Endothelial cell (in vitro differentiated cells): ENCODE data around the gene MTPN. TPM values are rescaled to one million over a fixed set of nuclear protein-coding genes. Genes with fewer than 3 reads are reported as not detected.

ENCODE experiments used
- DNase-seq: peaks from one replicate; pipeline ENCODE4 v3.0.0; 2021; ENCODE audit warnings: low spot score
- H3K27ac Mint-ChIP-seq: one replicate; pipeline ENCODE4 v1.8.0; 2021; ENCODE audit warnings: mixed read lengths, inconsistent platforms; ENCODE audit not compliant: unreplicated experiment
- H3K27me3 Mint-ChIP-seq: one replicate; pipeline ENCODE4 v1.8.0; 2021; ENCODE audit warnings: mild to moderate bottlenecking, moderate library complexity, mixed read lengths, inconsistent platforms; ENCODE audit not compliant: unreplicated experiment
- H3K36me3 Mint-ChIP-seq: one replicate; pipeline ENCODE4 v1.8.0; 2021; ENCODE audit warnings: mild to moderate bottlenecking, low read depth, mixed read lengths, inconsistent platforms; ENCODE audit not compliant: unreplicated experiment
- H3K4me1 Mint-ChIP-seq: one replicate; pipeline ENCODE4 v1.8.0; 2021; ENCODE audit warnings: mild to moderate bottlenecking, mixed read lengths, inconsistent platforms; ENCODE audit not compliant: unreplicated experiment
- H3K4me3 Mint-ChIP-seq: one replicate; pipeline ENCODE4 v1.8.0; 2021; ENCODE audit warnings: mild to moderate bottlenecking, mixed read lengths, inconsistent platforms; ENCODE audit not compliant: unreplicated experiment
- H3K9me3 Mint-ChIP-seq: one replicate; pipeline ENCODE4 v1.8.0; 2021; ENCODE audit warnings: mixed read lengths, inconsistent platforms; ENCODE audit not compliant: unreplicated experiment
- total RNA-seq: library from RNA; stranded (reverse); fragmentation: NEBNext Ultra II Directional; extraction: Animal tissue kit (Norgen Biotek cat#: 25700); gene quantifications from one replicate; pipeline ENCODE4 v1.2.1, GENCODE V29; 2021; ENCODE audit not compliant: unreplicated experiment
- TF ChIP-seq, protein P1 (sequence below): fragments of 200-600 bp; sonication (generic); IDR thresholded peaks from one replicate; pipeline ENCODE4 v1.5.0; 2021; ENCODE audit warnings: antibody characterized with exemption; ENCODE audit not compliant: unreplicated experiment

Gene MTPN
- total RNA-seq, 1 donor from 2014 or later: 183 TPM

DNA sequence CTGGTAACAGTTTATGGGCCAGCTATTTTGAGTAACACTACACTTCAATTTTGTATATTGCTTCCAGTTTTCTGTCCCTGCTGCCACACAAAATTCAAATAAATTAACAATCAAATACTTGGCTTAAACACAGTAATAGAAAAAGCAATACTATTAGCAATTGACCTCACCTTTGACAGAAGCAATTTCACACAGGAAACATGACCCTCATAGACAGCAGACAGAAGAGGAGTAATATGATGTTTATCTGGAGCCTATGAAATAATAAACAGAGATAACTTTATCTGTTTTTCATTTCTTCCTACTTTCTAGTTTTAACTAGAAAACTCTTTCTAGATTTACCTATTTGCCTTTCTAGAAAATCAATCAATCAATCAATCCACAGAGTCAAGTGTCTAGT is 26.7 kb downstream of the MTPN start:
- DNase-seq: no peak
- Mint-ChIP-seq H3K9me3 (no peaks in the 10 kb centered on the region), H3K4me3 (no peak overlapping the region), H3K27me3 (peaks cover 2% of the 10 kb centered on the region), H3K36me3 (peaks cover 10% of the 10 kb centered on the region), H3K27ac (no peak overlapping the region), H3K4me1 (peaks cover 12% of the 10 kb centered on the region)
- TF ChIP-seq, protein P1, sequence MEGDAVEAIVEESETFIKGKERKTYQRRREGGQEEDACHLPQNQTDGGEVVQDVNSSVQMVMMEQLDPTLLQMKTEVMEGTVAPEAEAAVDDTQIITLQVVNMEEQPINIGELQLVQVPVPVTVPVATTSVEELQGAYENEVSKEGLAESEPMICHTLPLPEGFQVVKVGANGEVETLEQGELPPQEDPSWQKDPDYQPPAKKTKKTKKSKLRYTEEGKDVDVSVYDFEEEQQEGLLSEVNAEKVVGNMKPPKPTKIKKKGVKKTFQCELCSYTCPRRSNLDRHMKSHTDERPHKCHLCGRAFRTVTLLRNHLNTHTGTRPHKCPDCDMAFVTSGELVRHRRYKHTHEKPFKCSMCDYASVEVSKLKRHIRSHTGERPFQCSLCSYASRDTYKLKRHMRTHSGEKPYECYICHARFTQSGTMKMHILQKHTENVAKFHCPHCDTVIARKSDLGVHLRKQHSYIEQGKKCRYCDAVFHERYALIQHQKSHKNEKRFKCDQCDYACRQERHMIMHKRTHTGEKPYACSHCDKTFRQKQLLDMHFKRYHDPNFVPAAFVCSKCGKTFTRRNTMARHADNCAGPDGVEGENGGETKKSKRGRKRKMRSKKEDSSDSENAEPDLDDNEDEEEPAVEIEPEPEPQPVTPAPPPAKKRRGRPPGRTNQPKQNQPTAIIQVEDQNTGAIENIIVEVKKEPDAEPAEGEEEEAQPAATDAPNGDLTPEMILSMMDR: no peak

- H3K4me1 Mint-ChIP-seq: peaks cover 11% of the 10 kb centered on the region
- no peak overlapping the region for H3K27ac Mint-ChIP-seq
Measured at GRCh38 chr7:135946289-135947055, 30.7 kb downstream of the MTPN start.

DNA sequence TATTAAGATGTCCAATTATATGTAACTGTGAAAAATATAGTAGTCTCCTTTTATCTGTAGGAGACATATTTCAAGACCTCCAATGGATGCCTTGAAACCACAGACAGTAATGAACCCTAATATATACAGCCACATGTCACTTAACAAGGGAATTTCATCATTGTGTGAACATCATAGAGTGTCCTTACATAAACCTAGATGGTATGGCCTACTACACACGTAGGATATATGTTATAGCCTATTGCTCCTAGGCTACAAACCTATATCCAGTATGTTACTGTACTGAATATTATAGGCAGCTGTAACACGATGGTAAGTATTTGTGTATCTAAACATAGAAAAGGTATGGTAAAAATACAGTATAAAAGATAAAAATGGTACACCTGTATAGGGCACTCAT is 32.4 kb downstream of the MTPN start:
- Mint-ChIP-seq H3K4me1 (peaks cover 10% of the 10 kb centered on the region), H3K27me3 (peaks cover 1% of the 10 kb centered on the region), H3K27ac (no peak overlapping the region), H3K9me3 (no peaks in the 10 kb centered on the region), H3K36me3 (peaks cover 10% of the 10 kb centered on the region), H3K4me3 (no peak overlapping the region)
- DNase-seq: no peak
- TF ChIP-seq, protein P1: no peak

More at GRCh38 chr7:135946289-135947055, 30.7 kb downstream of the MTPN start:
- peaks cover 1% of the 10 kb centered on the region for H3K27me3 Mint-ChIP-seq
- DNase-seq: no peak
- H3K36me3 Mint-ChIP-seq: peaks cover 10% of the 10 kb centered on the region
- no peak overlapping the region for H3K4me3 Mint-ChIP-seq
- TF ChIP-seq, protein P1: no peak
- H3K9me3 Mint-ChIP-seq: no peaks in the 10 kb centered on the region

GRCh38 chr7:135943134-135943879 is 33.9 kb downstream of the MTPN start:
- TF ChIP-seq, protein P1: no peak
- Mint-ChIP-seq H3K27ac (no peak overlapping the region), H3K36me3 (peaks cover 7% of the 10 kb centered on the region), H3K4me3 (no peak overlapping the region), H3K4me1 (peaks cover 10% of the 10 kb centered on the region), H3K9me3 (no peaks in the 10 kb centered on the region), H3K27me3 (peaks cover 1% of the 10 kb centered on the region)
- no peak for DNase-seq

GRCh38 chr7:135942614-135943013 is 34.5 kb downstream of the MTPN start:
- Mint-ChIP-seq H3K4me1 (peaks cover 9% of the 10 kb centered on the region), H3K36me3 (peaks cover 7% of the 10 kb centered on the region), H3K27me3 (peaks cover 1% of the 10 kb centered on the region), H3K4me3 (no peak overlapping the region), H3K27ac (no peak overlapping the region), H3K9me3 (no peaks in the 10 kb centered on the region)
- TF ChIP-seq, protein P1: no peak
- DNase-seq: no peak
